ENCODE data around the gene ABCB9.
A peak's percentile ranks its signal among the peaks of the same experiment; 100 is the strongest.
"Not testable (repeated sequence)": the region's sequence is repeated elsewhere in the genome, so short reads cannot be mapped to it uniquely, and the experiment has no call there.

The ABCB9 gene

GRCh38 chr12:122960193-122960569, 6.1 kb downstream of the ABCB9 start:
- DNase-seq = no peak

- no peak for DNase-seq
Observed at GRCh38 chr12:122959566-122960192, 6.6 kb downstream of the ABCB9 start.

- no peak for DNase-seq
Observed at GRCh38 chr12:122958198-122958888, 7.9 kb downstream of the ABCB9 start.

GRCh38 chr12:122956035-122956434, 10.2 kb downstream of the ABCB9 start:
- DNase-seq = no peak

GRCh38 chr12:122955156-122955555, 11.1 kb downstream of the ABCB9 start:
- DNase-seq = no peak

- DNase-seq = peak; percentile 44
Observed at GRCh38 chr12:122951979-122952892, 14.0 kb downstream of the ABCB9 start.

GRCh38 chr12:122951406-122951805, 14.9 kb downstream of the ABCB9 start:
- DNase-seq = no peak

GRCh38 chr12:122949816-122950675, 16.2 kb downstream of the ABCB9 start:
- no peak for DNase-seq

- DNase-seq = no peak
Observed at GRCh38 chr12:122949405-122949804, 16.9 kb downstream of the ABCB9 start.

GRCh38 chr12:122948605-122949004, 17.7 kb downstream of the ABCB9 start:
- no peak for DNase-seq

GRCh38 chr12:122947352-122947792, 18.9 kb downstream of the ABCB9 start:
- DNase-seq = no peak

- DNase-seq = no peak
Observed at GRCh38 chr12:122946690-122947341, 19.4 kb downstream of the ABCB9 start.

- DNase-seq = no peak
Observed at GRCh38 chr12:122944605-122945592, 21.4 kb downstream of the ABCB9 start.

- DNase-seq = no peak
Observed at GRCh38 chr12:122943196-122943595, 23.1 kb downstream of the ABCB9 start.

- DNase-seq = no peak
Observed at GRCh38 chr12:122942637-122943036, 23.6 kb downstream of the ABCB9 start.

GRCh38 chr12:122941351-122941750, 24.9 kb downstream of the ABCB9 start:
- not testable (repeated sequence) for DNase-seq

GRCh38 chr12:122939125-122939524, 27.1 kb downstream of the ABCB9 start:
- DNase-seq = no peak

GRCh38 chr12:122937622-122938091, 28.6 kb downstream of the ABCB9 start:
- no peak for DNase-seq

GRCh38 chr12:122935318-122935717, 30.9 kb downstream of the ABCB9 start:
- DNase-seq = no peak

GRCh38 chr12:122934722-122935121, 31.5 kb downstream of the ABCB9 start:
- no peak for DNase-seq

GRCh38 chr12:122932207-122932606, 34.1 kb downstream of the ABCB9 start:
- DNase-seq = no peak

Data from NCI-H1092 (cell line).